MG63 (cell line): ENCODE results near the gene CLIP3. TPM values are rescaled to one million over a fixed set of nuclear protein-coding genes. Genes with fewer than 3 reads are reported as not detected.
"Not testable (repeated sequence)": the region's sequence is repeated elsewhere in the genome, so short reads cannot be mapped to it uniquely, and the experiment has no call there.

Experiments used
- DNase-seq: peaks from one replicate; pipeline ENCODE4 v3.0.0-alpha.2; 2020
- H3K27me3 ChIP-seq: fragments of 250-450 bp; sonication (Bioruptor Pico); 2 replicates; pipeline ENCODE4 v1.5.1; 2020; ENCODE audit warnings: mild to moderate bottlenecking, moderate library complexity
- H3K36me3 ChIP-seq: fragments of 250-450 bp; sonication (Bioruptor Pico); 2 replicates; pipeline ENCODE4 v1.5.1; 2020; ENCODE audit warnings: mild to moderate bottlenecking, moderate library complexity
- H3K4me3 ChIP-seq: fragments of 250-450 bp; sonication (Bioruptor Pico); 2 replicates; pipeline ENCODE4 v1.5.1; 2020; ENCODE audit warnings: mild to moderate bottlenecking, moderate library complexity
- H3K9me3 ChIP-seq: fragments of 250-450 bp; sonication (Bioruptor Pico); 2 replicates; pipeline ENCODE4 v1.5.1; 2020; ENCODE audit warnings: mild to moderate bottlenecking, moderate library complexity
- total RNA-seq: library from RNA; depleted of rRNA; stranded (reverse); fragments of >200 nt; shearing (Covaris generic); gene quantifications from 2 replicates; pipeline ENCODE4 v1.2.3, GENCODE V29; 2014; ENCODE audit warnings: low replicate concordance

The CLIP3 gene
- total RNA-seq, 1 experiment from 2014 or later = not detected

- peak; percentile 99 for DNase-seq
- H3K9me3 ChIP-seq = no peaks in the 10 kb centered on the region
- H3K4me3 ChIP-seq = peak within 1 kb of the TSS; percentile 61
- no peaks in the 10 kb centered on the region for H3K27me3 ChIP-seq
- H3K36me3 ChIP-seq = peaks cover 4% of the 10 kb centered on the region; the same call in 1 of the 2 replicates
Measured at GRCh38 chr19:36054119-36054732, 21.6 kb upstream of the CLIP3 start, which contains the start of gene THAP8. THAP8 (minus strand) TSS chr19:36054285; CDS start chr19:36054217, 68 bp downstream.

- no peak for DNase-seq
- Histone ChIP-seq H3K27me3 (no peaks in the 10 kb centered on the region), H3K9me3 (no peaks in the 10 kb centered on the region), H3K36me3 (no peaks in the 10 kb centered on the region), H3K4me3 (no peak overlapping the region)
Measured at GRCh38 chr19:36051637-36052036, 19.0 kb upstream of the CLIP3 start.

GRCh38 chr19:36051236-36051635 lies 18.6 kb upstream of the CLIP3 start:
- H3K9me3 ChIP-seq = no peaks in the 10 kb centered on the region; the same call in 1 of the 2 replicates
- no peaks in the 10 kb centered on the region for H3K27me3 ChIP-seq
- no peak for DNase-seq
- no peak overlapping the region for H3K4me3 ChIP-seq
- H3K36me3 ChIP-seq = no peaks in the 10 kb centered on the region

GRCh38 chr19:36049080-36049698 lies 16.5 kb upstream of the CLIP3 start:
- no peaks in the 10 kb centered on the region for H3K36me3 ChIP-seq
- no peak overlapping the region for H3K4me3 ChIP-seq
- DNase-seq = peak; percentile 80
- no peaks in the 10 kb centered on the region for H3K27me3 ChIP-seq
- H3K9me3 ChIP-seq = no peaks in the 10 kb centered on the region; the same call in 1 of the 2 replicates

- H3K27me3 ChIP-seq = no peaks in the 10 kb centered on the region
- H3K9me3 ChIP-seq = no peaks in the 10 kb centered on the region; the same call in 1 of the 2 replicates
- no peak for DNase-seq
- H3K36me3 ChIP-seq = no peaks in the 10 kb centered on the region; the same call in 1 of the 2 replicates
- H3K4me3 ChIP-seq = no peak overlapping the region
Measured at GRCh38 chr19:36047835-36048234, 15.2 kb upstream of the CLIP3 start.

GRCh38 chr19:36046443-36047050 lies 13.9 kb upstream of the CLIP3 start:
- Histone ChIP-seq H3K9me3 (no peaks in the 10 kb centered on the region; the same call in 1 of the 2 replicates), H3K27me3 (no peaks in the 10 kb centered on the region), H3K36me3 (no peaks in the 10 kb centered on the region; the same call in 1 of the 2 replicates), H3K4me3 (no peak overlapping the region)
- DNase-seq = peak; percentile 11

GRCh38 chr19:36043952-36044351 lies 11.3 kb upstream of the CLIP3 start:
- no peak overlapping the region for H3K4me3 ChIP-seq
- no peak for DNase-seq
- H3K36me3 ChIP-seq = no peaks in the 10 kb centered on the region; the same call in 1 of the 2 replicates
- H3K27me3 ChIP-seq = no peaks in the 10 kb centered on the region
- H3K9me3 ChIP-seq = no peaks in the 10 kb centered on the region; the same call in 1 of the 2 replicates

- H3K9me3 ChIP-seq = no peaks in the 10 kb centered on the region; the same call in 1 of the 2 replicates
- H3K36me3 ChIP-seq = no peaks in the 10 kb centered on the region; the same call in 1 of the 2 replicates
- no peaks in the 10 kb centered on the region for H3K27me3 ChIP-seq
- H3K4me3 ChIP-seq = no peak overlapping the region
- peak; percentile 17 for DNase-seq
Measured at GRCh38 chr19:36041831-36042230, 9.2 kb upstream of the CLIP3 start.

- not testable (repeated sequence) for H3K4me3 ChIP-seq, DNase-seq, H3K36me3 ChIP-seq, H3K9me3 ChIP-seq, H3K27me3 ChIP-seq
Measured at GRCh38 chr19:36041092-36041491, 8.4 kb upstream of the CLIP3 start.

- Histone ChIP-seq H3K4me3 (no peak overlapping the region), H3K27me3 (no peaks in the 10 kb centered on the region), H3K9me3 (no peaks in the 10 kb centered on the region), H3K36me3 (no peaks in the 10 kb centered on the region; the same call in 1 of the 2 replicates)
- no peak for DNase-seq
Measured at GRCh38 chr19:36040495-36040894, 7.8 kb upstream of the CLIP3 start.

- no peak overlapping the region for H3K4me3 ChIP-seq
- H3K9me3 ChIP-seq = no peaks in the 10 kb centered on the region
Measured at GRCh38 chr19:36031308-36031707, 1.4 kb downstream of the CLIP3 start.

GRCh38 chr19:36030264-36031148 lies 2.2 kb downstream of the CLIP3 start:
- Histone ChIP-seq H3K36me3 (no peaks in the 10 kb centered on the region; the same call in 1 of the 2 replicates), H3K4me3 (no peak overlapping the region), H3K27me3 (no peaks in the 10 kb centered on the region), H3K9me3 (no peaks in the 10 kb centered on the region)
- no peak for DNase-seq

More at GRCh38 chr19:36031308-36031707, 1.4 kb downstream of the CLIP3 start:
- no peak for DNase-seq
- H3K36me3 ChIP-seq = no peaks in the 10 kb centered on the region; the same call in 1 of the 2 replicates
- no peaks in the 10 kb centered on the region for H3K27me3 ChIP-seq

GRCh38 chr19:36028313-36029041 lies 4.2 kb downstream of the CLIP3 start:
- Histone ChIP-seq H3K4me3 (no peak overlapping the region), H3K9me3 (no peaks in the 10 kb centered on the region), H3K27me3 (no peaks in the 10 kb centered on the region), H3K36me3 (no peaks in the 10 kb centered on the region; the same call in 1 of the 2 replicates)
- no peak for DNase-seq

- Histone ChIP-seq H3K9me3 (no peaks in the 10 kb centered on the region), H3K27me3 (no peaks in the 10 kb centered on the region), H3K4me3 (no peak overlapping the region), H3K36me3 (no peaks in the 10 kb centered on the region; the same call in 1 of the 2 replicates)
- no peak for DNase-seq
Measured at GRCh38 chr19:36027696-36028095, 5.0 kb downstream of the CLIP3 start.

GRCh38 chr19:36026091-36026876 lies 6.4 kb downstream of the CLIP3 start:
- Histone ChIP-seq H3K9me3 (no peaks in the 10 kb centered on the region), H3K4me3 (no peak overlapping the region), H3K27me3 (no peaks in the 10 kb centered on the region), H3K36me3 (peaks cover 1% of the 10 kb centered on the region; the same call in 1 of the 2 replicates)
- no peak for DNase-seq
